A673 (cell line): Measurements from ENCODE around the gene ICAM5.

ENCODE experiments used
- EZH2 ChIP-seq: fragments of 200-600 bp; sonication (generic); IDR thresholded peaks from 2 replicates; pipeline ENCODE4 v1.6.1; 2017; ENCODE audit warnings: borderline replicate concordance, low read depth, mild to moderate bottlenecking, mixed read lengths, antibody characterized with exemption, low read length; ENCODE audit not compliant: poor library complexity, severe bottlenecking
- TF ChIP-seq, protein P1 (sequence below): fragments of 300-800, 200-600 bp; sonication (generic); conservative IDR thresholded peaks from 2 replicates; pipeline ENCODE4 v1.5.1; 2017; ENCODE audit warnings: low read depth, mild to moderate bottlenecking, antibody characterized with exemption, low read length, moderate library complexity, mixed read lengths

- TF ChIP-seq, protein P1, sequence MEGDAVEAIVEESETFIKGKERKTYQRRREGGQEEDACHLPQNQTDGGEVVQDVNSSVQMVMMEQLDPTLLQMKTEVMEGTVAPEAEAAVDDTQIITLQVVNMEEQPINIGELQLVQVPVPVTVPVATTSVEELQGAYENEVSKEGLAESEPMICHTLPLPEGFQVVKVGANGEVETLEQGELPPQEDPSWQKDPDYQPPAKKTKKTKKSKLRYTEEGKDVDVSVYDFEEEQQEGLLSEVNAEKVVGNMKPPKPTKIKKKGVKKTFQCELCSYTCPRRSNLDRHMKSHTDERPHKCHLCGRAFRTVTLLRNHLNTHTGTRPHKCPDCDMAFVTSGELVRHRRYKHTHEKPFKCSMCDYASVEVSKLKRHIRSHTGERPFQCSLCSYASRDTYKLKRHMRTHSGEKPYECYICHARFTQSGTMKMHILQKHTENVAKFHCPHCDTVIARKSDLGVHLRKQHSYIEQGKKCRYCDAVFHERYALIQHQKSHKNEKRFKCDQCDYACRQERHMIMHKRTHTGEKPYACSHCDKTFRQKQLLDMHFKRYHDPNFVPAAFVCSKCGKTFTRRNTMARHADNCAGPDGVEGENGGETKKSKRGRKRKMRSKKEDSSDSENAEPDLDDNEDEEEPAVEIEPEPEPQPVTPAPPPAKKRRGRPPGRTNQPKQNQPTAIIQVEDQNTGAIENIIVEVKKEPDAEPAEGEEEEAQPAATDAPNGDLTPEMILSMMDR, result no peak
- no peak for TF ChIP-seq EZH2
Observed at GRCh38 chr19:10328558-10329429, 39.0 kb downstream of the ICAM5 start.
